GM21515 (cell line): ENCODE results near the gene TRDMT1.
"Not testable (repeated sequence)": the region's sequence is repeated elsewhere in the genome, so short reads cannot be mapped to it uniquely, and the experiment has no call there.

ENCODE experiments used
- ATAC-seq: cut with Tn5 transposase; IDR thresholded peaks from one replicate; pipeline ENCODE4 v1.9.1; 2021; ENCODE audit not compliant: unreplicated experiment

TRDMT1 gene

GRCh38 chr10:17138460-17139042 lies 62.9 kb downstream of the TRDMT1 start:
- no peak for ATAC-seq

GRCh38 chr10:17134737-17135260 lies 66.7 kb downstream of the TRDMT1 start:
- ATAC-seq, result no peak

GRCh38 chr10:17134282-17134681 lies 67.2 kb downstream of the TRDMT1 start:
- ATAC-seq, result no peak

GRCh38 chr10:17129741-17130140 lies 71.7 kb downstream of the TRDMT1 start, which contains the start of gene CUBN:
Gene CUBN, minus strand, starts transcription at chr10:17129811. Its CDS starts 46 bp downstream, at chr10:17129765.
- no peak for ATAC-seq

- no peak for ATAC-seq
Measured at GRCh38 chr10:17128261-17128660, 73.2 kb downstream of the TRDMT1 start.

- ATAC-seq, result no peak
Measured at GRCh38 chr10:17126327-17126726, 75.1 kb downstream of the TRDMT1 start.

- no peak for ATAC-seq
Measured at GRCh38 chr10:17125206-17125893, 76.1 kb downstream of the TRDMT1 start.

- ATAC-seq, result no peak
Measured at GRCh38 chr10:17123961-17124360, 77.5 kb downstream of the TRDMT1 start.

GRCh38 chr10:17122726-17123661 lies 78.5 kb downstream of the TRDMT1 start:
- no peak for ATAC-seq

- ATAC-seq, result no peak
Measured at GRCh38 chr10:17122052-17122451, 79.4 kb downstream of the TRDMT1 start.

GRCh38 chr10:17120694-17121093 lies 80.8 kb downstream of the TRDMT1 start:
- no peak for ATAC-seq

- no peak for ATAC-seq
Measured at GRCh38 chr10:17119845-17120244, 81.6 kb downstream of the TRDMT1 start.

GRCh38 chr10:17116193-17116592 lies 85.3 kb downstream of the TRDMT1 start:
- ATAC-seq, result no peak

- ATAC-seq, result no peak
Measured at GRCh38 chr10:17115683-17116082, 85.8 kb downstream of the TRDMT1 start.

GRCh38 chr10:17114878-17115444 lies 86.5 kb downstream of the TRDMT1 start:
- ATAC-seq, result not testable (repeated sequence)

- ATAC-seq, result no peak
Measured at GRCh38 chr10:17113889-17114540, 87.5 kb downstream of the TRDMT1 start.

GRCh38 chr10:17113346-17113745 lies 88.1 kb downstream of the TRDMT1 start:
- no peak for ATAC-seq

- no peak for ATAC-seq
Measured at GRCh38 chr10:17112566-17112965, 88.9 kb downstream of the TRDMT1 start.

GRCh38 chr10:17109475-17110207 lies 91.8 kb downstream of the TRDMT1 start:
- no peak for ATAC-seq

GRCh38 chr10:17109046-17109445 lies 92.4 kb downstream of the TRDMT1 start:
- no peak for ATAC-seq
